ENCODE measurements around the gene MARCHF3. TPM values are rescaled to one million over a fixed set of nuclear protein-coding genes. Genes with fewer than 3 reads are reported as not detected.

The MARCHF3 gene
- total RNA-seq, 1 experiment from 2014 or later: 1.1 TPM

GRCh38 chr5:126937771-126938170, 92.6 kb downstream of the MARCHF3 start:
- no peaks in the 10 kb centered on the region for H3K36me3 ChIP-seq (ENCODE audit: insufficient read depth, low read length, poor library complexity, severe bottlenecking)
- intact Hi-C loops (cut with micrococcal nuclease; ENCODE audit: unreplicated experiment): no loop called here
- POLR2A ChIA-PET (ENCODE audit: low non-redundant PET): no interaction called here
- no peaks in the 10 kb centered on the region for H3K4me1 ChIP-seq (ENCODE audit: insufficient read depth, low read length, poor library complexity, severe bottlenecking)
- DNase-seq (ENCODE audit: low spot score): no peak
- H3K27me3 ChIP-seq (replicated peaks; ENCODE audit: insufficient read depth, low read depth, low read length, poor library complexity): no peaks in the 10 kb centered on the region
- no peaks in the 10 kb centered on the region for H3K9me3 ChIP-seq (ENCODE audit: low read depth, low read length, poor library complexity, severe bottlenecking)
- TF ChIP-seq EZH2 (IDR thresholded peaks at IDR 0.05; ENCODE audit: borderline replicate concordance, low read depth, low read length, poor library complexity, severe bottlenecking): no peak
- TF ChIP-seq, protein P1, sequence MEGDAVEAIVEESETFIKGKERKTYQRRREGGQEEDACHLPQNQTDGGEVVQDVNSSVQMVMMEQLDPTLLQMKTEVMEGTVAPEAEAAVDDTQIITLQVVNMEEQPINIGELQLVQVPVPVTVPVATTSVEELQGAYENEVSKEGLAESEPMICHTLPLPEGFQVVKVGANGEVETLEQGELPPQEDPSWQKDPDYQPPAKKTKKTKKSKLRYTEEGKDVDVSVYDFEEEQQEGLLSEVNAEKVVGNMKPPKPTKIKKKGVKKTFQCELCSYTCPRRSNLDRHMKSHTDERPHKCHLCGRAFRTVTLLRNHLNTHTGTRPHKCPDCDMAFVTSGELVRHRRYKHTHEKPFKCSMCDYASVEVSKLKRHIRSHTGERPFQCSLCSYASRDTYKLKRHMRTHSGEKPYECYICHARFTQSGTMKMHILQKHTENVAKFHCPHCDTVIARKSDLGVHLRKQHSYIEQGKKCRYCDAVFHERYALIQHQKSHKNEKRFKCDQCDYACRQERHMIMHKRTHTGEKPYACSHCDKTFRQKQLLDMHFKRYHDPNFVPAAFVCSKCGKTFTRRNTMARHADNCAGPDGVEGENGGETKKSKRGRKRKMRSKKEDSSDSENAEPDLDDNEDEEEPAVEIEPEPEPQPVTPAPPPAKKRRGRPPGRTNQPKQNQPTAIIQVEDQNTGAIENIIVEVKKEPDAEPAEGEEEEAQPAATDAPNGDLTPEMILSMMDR (conservative IDR thresholded peaks at IDR 0.05; ENCODE audit: low read depth, low read length): no peak
- CTCF ChIA-PET: interaction anchor here (0.6 kb wide), 1 partner anchor 554 kb away, joined by 3 read pairs; no protein-coding TSS in a partner anchor
- no TSS peak for BruUV-seq (replicated peaks)
- no peak overlapping the region for H3K4me3 ChIP-seq (ENCODE audit: low read depth, low read length, poor library complexity, severe bottlenecking)
- no peak overlapping the region for H3K27ac ChIP-seq (ENCODE audit: low read depth, low read length, poor library complexity, severe bottlenecking)

GRCh38 chr5:126936775-126937418, 93.5 kb downstream of the MARCHF3 start:
- BruUV-seq (replicated peaks): no TSS peak
- H3K27me3 ChIP-seq (replicated peaks; ENCODE audit: insufficient read depth, low read depth, low read length, poor library complexity): no peaks in the 10 kb centered on the region
- H3K9me3 ChIP-seq (ENCODE audit: low read depth, low read length, poor library complexity, severe bottlenecking): no peaks in the 10 kb centered on the region
- ChIA-PET POLR2A (ENCODE audit: low non-redundant PET) (no interaction called here), CTCF (interaction anchor here (0.6 kb wide), 1 partner anchor 555 kb away, joined by 3 read pairs; no protein-coding TSS in a partner anchor)
- TF ChIP-seq, protein P1 (conservative IDR thresholded peaks at IDR 0.05; ENCODE audit: low read depth, low read length): no peak
- no peak for TF ChIP-seq EZH2 (IDR thresholded peaks at IDR 0.05; ENCODE audit: borderline replicate concordance, low read depth, low read length, poor library complexity, severe bottlenecking)
- H3K4me1 ChIP-seq (ENCODE audit: insufficient read depth, low read length, poor library complexity, severe bottlenecking): no peaks in the 10 kb centered on the region
- no peaks in the 10 kb centered on the region for H3K36me3 ChIP-seq (ENCODE audit: insufficient read depth, low read length, poor library complexity, severe bottlenecking)
- H3K27ac ChIP-seq (ENCODE audit: low read depth, low read length, poor library complexity, severe bottlenecking): no peak overlapping the region
- no peak for DNase-seq (ENCODE audit: low spot score)
- no peak overlapping the region for H3K4me3 ChIP-seq (ENCODE audit: low read depth, low read length, poor library complexity, severe bottlenecking)
- intact Hi-C loops (cut with micrococcal nuclease; ENCODE audit: unreplicated experiment): no loop called here

DNA sequence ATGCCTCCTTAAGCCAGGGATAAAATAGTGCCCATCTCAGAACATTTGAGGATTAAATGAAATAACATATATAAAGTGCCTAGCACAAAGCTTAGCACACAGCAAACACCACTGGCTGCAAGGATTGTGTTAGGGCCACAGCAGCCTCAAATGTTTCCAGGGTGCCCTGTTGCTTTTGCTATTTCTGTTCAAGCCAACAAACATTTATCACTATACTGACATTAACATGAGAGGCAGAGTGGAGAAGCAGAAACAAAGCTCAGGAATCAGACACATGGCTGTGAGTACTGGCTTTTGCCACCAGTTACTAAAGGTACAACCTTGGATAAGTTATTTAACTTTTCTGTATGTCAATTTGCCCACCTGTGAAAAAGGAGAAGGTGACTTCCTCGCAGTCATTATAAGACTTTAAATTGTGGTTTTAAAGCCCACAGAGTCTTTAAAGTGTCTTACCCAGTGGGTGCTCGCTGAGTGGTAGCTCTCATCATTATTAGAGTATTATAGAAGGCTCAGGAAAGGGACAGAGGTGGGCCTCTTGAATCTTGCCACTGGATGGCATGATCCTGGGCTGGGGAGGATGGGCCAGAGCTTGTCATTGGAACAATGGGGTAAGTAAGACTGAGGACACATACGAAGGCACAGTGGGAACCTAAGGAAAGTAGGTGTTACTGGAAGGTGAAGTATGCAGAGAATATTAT, 98.2 kb downstream of the MARCHF3 start:
- no TSS peak for BruUV-seq (replicated peaks)
- no peaks in the 10 kb centered on the region for H3K36me3 ChIP-seq (ENCODE audit: insufficient read depth, low read length, poor library complexity, severe bottlenecking)
- H3K27me3 ChIP-seq (replicated peaks; ENCODE audit: insufficient read depth, low read depth, low read length, poor library complexity): no peaks in the 10 kb centered on the region
- intact Hi-C loops (cut with micrococcal nuclease; ENCODE audit: unreplicated experiment): no loop called here
- no peak overlapping the region for H3K4me3 ChIP-seq (ENCODE audit: low read depth, low read length, poor library complexity, severe bottlenecking)
- no peak overlapping the region for H3K27ac ChIP-seq (ENCODE audit: low read depth, low read length, poor library complexity, severe bottlenecking)
- no peaks in the 10 kb centered on the region for H3K4me1 ChIP-seq (ENCODE audit: insufficient read depth, low read length, poor library complexity, severe bottlenecking)
- CTCF ChIA-PET: no interaction called here
- no peak for TF ChIP-seq EZH2 (IDR thresholded peaks at IDR 0.05; ENCODE audit: borderline replicate concordance, low read depth, low read length, poor library complexity, severe bottlenecking)
- TF ChIP-seq, protein P1 (conservative IDR thresholded peaks at IDR 0.05; ENCODE audit: low read depth, low read length): no peak
- DNase-seq (ENCODE audit: low spot score): no peak
- H3K9me3 ChIP-seq (ENCODE audit: low read depth, low read length, poor library complexity, severe bottlenecking): no peaks in the 10 kb centered on the region
- POLR2A ChIA-PET (ENCODE audit: low non-redundant PET): no interaction called here

Measured in A673 (cell line).